OCI-LY1 (cell line): Measurements from ENCODE around the gene ARHGAP24.

Experiments
- EZH2 ChIP-seq: fragments of 200-600 bp; sonication (generic), shearing (Covaris generic); IDR thresholded peaks from 2 replicates; pipeline ENCODE4 v1.8.0; 2017; ENCODE audit warnings: borderline replicate concordance, mixed run types, mild to moderate bottlenecking, antibody characterized with exemption, low read length, moderate library complexity, mixed read lengths
- TF ChIP-seq, protein P1 (sequence below): fragments of 200-600 bp; sonication (generic), shearing (Covaris generic); IDR thresholded peaks from 2 replicates; pipeline ENCODE4 v1.5.1; 2017; ENCODE audit warnings: mild to moderate bottlenecking, antibody characterized with exemption, low read length, moderate library complexity, mixed read lengths

DNA sequence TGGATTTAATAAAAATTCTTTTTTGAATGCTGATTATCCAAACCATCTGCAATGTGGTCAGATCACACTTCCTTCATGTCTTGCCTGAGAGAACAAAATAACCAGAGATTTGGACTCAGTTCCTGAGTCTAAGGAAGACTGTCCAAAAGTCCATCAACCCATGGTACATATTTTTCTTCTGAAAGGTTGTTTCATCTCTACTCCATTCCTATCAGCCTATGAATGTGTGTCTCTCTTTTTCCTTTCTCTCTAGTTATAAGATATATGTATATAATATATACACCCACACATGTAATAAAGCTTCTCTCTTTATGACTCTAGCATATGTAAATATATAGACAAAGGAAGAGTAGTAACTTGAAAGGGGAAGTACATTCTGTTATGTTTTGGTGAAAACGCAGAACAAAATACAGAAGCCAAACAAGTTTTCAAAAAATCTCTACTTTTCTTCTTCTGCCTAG is 226.9 kb downstream of the ARHGAP24 start:
- TF ChIP-seq, protein P1, sequence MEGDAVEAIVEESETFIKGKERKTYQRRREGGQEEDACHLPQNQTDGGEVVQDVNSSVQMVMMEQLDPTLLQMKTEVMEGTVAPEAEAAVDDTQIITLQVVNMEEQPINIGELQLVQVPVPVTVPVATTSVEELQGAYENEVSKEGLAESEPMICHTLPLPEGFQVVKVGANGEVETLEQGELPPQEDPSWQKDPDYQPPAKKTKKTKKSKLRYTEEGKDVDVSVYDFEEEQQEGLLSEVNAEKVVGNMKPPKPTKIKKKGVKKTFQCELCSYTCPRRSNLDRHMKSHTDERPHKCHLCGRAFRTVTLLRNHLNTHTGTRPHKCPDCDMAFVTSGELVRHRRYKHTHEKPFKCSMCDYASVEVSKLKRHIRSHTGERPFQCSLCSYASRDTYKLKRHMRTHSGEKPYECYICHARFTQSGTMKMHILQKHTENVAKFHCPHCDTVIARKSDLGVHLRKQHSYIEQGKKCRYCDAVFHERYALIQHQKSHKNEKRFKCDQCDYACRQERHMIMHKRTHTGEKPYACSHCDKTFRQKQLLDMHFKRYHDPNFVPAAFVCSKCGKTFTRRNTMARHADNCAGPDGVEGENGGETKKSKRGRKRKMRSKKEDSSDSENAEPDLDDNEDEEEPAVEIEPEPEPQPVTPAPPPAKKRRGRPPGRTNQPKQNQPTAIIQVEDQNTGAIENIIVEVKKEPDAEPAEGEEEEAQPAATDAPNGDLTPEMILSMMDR: no peak
- TF ChIP-seq EZH2: no peak
